Activated CD4-positive, alpha-beta T cell treated with anti-CD3 and anti-CD28 coated beads, Interleukin-2, amount 10 ng/mL, durations not matched to agents 7 days and 5 days (primary cell): ENCODE data around the gene RNF39. TPM values are rescaled to one million over a fixed set of nuclear protein-coding genes. Genes with fewer than 3 reads are reported as not detected.
A peak's percentile ranks its signal among the peaks of the same experiment; 100 is the strongest.

Experiments
- CTCF ChIA-PET: fragments of 350-600 bp; sonication (Branson Sonifier 250); formaldehyde crosslinking; loops from one replicate; lab custom pipeline; 2021; ENCODE audit warnings: antibody characterized with exemption; lab: Charles Lee
- POLR2A ChIA-PET: fragments of 350-600 bp; sonication (Branson Sonifier 250); formaldehyde crosslinking; loops from one replicate; lab custom pipeline; 2021; ENCODE audit warnings: antibody characterized with exemption; lab: Charles Lee
- DNase-seq: peaks from one replicate; pipeline ENCODE4 v3.0.0-alpha.2; 2020
- H3K27ac Mint-ChIP-seq: one replicate; pipeline ENCODE4 v1.8.0; 2021; ENCODE audit warnings: mild to moderate bottlenecking, moderate library complexity, mixed read lengths
- H3K27me3 Mint-ChIP-seq: one replicate; pipeline ENCODE4 v1.8.0; 2021; ENCODE audit warnings: mixed read lengths
- H3K36me3 Mint-ChIP-seq: one replicate; pipeline ENCODE4 v1.8.0; 2021; ENCODE audit warnings: low read depth, mixed read lengths
- H3K4me1 Mint-ChIP-seq: one replicate; pipeline ENCODE4 v1.8.0; 2021; ENCODE audit warnings: mixed read lengths
- H3K4me3 Mint-ChIP-seq: one replicate; pipeline ENCODE4 v1.8.0; 2021; ENCODE audit warnings: mild to moderate bottlenecking, moderate library complexity, mixed read lengths
- H3K9me3 Mint-ChIP-seq: one replicate; pipeline ENCODE4 v1.8.0; 2021; ENCODE audit warnings: mixed read lengths
- total RNA-seq, 2 experiments: library from RNA; stranded (reverse); gene quantifications; one replicate each; pipeline ENCODE4 v1.2.3, GENCODE V29; 2021

The RNF39 gene
- total RNA-seq, 2 experiments from 2014 or later: not detected

GRCh38 chr6:30091577-30092381, 16.2 kb upstream of the RNF39 start:
- POLR2A ChIA-PET: no interaction called here
- Mint-ChIP-seq H3K36me3 (no peaks in the 10 kb centered on the region), H3K4me1 (no peaks in the 10 kb centered on the region), H3K27ac (no peak overlapping the region), H3K4me3 (no peak overlapping the region), H3K27me3 (peaks cover 73% of the 10 kb centered on the region), H3K9me3 (no peaks in the 10 kb centered on the region)
- CTCF ChIA-PET: interaction anchor here (0.6 to 1.3 kb wide), 2 partner anchors 12 to 365 kb away, joined by 3 to 5 read pairs; no protein-coding TSS in a partner anchor
- DNase-seq: no peak

DNA sequence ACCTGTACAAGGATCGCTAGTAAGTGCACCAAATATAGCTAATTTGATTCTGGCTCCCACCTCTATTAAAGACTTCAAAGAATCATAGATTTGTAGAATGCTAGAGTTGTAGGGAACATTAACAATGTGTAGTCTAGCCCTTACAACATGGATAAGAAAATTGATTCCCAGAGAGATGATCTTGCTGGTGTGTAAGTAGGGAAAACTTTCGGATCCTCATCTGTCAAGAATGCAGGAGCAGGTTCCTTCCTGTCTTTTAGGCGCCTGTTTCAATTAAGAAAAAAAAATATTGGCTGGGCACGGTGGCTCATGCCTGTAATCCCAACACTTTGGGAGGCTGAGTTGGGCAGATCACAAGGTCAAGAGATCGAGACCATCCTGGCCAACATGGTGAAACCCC, 12.3 kb upstream of the RNF39 start:
- H3K4me3 Mint-ChIP-seq: no peak overlapping the region
- H3K9me3 Mint-ChIP-seq: no peaks in the 10 kb centered on the region
- no peaks in the 10 kb centered on the region for H3K4me1 Mint-ChIP-seq
- no peak for DNase-seq
- POLR2A ChIA-PET: no interaction called here
- CTCF ChIA-PET: interaction anchor here (0.6 to 1.7 kb wide), 4 partner anchors 15 to 1386 kb away, joined by 3 to 6 read pairs (median 4); no protein-coding TSS in a partner anchor
- H3K27me3 Mint-ChIP-seq: peaks cover 56% of the 10 kb centered on the region
- no peak overlapping the region for H3K27ac Mint-ChIP-seq
- no peaks in the 10 kb centered on the region for H3K36me3 Mint-ChIP-seq

DNA sequence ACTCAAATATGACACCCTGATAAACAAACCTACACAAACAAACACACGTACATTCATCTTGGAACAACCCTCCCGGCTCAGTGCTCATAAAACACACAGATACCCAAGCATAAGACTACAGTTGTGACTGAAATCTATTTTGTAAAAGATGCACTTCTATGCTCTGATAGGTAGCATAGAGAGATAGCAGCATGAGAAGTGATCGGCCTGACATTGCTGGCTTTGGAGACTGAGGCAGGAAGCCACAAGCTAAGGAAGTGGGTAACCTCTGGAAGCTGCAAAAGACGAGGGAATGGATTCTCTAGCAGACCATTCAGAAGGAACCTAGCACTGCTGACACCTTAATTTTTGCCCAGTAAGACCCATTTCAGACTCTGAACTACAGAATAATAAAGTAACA, 1.6 kb upstream of the RNF39 start:
- Mint-ChIP-seq H3K4me3 (no peak overlapping the region), H3K27ac (no peak overlapping the region), H3K27me3 (peaks cover 72% of the 10 kb centered on the region), H3K36me3 (peaks cover 6% of the 10 kb centered on the region), H3K4me1 (peaks cover 39% of the 10 kb centered on the region), H3K9me3 (no peaks in the 10 kb centered on the region)
- CTCF ChIA-PET: interaction anchor here (1.4 to 2.8 kb wide), 3 partner anchors 20 to 32 kb away, joined by 3 to 8 read pairs (median 3); no protein-coding TSS in a partner anchor
- peak; percentile 22 for DNase-seq
- POLR2A ChIA-PET: no interaction called here

GRCh38 chr6:30075790-30076732, 492 bp upstream of the RNF39 start:
- ChIA-PET CTCF (interaction anchor here (0.5 to 2.8 kb wide), 5 partner anchors 10 to 1324 kb away, joined by 3 to 8 read pairs (median 4); partner anchors contain the start of gene PPP1R11), POLR2A (no interaction called here)
- Mint-ChIP-seq H3K27ac (peak overlapping the region; percentile 15), H3K36me3 (peaks cover 11% of the 10 kb centered on the region), H3K4me3 (no peak overlapping the region), H3K4me1 (peaks cover 43% of the 10 kb centered on the region), H3K9me3 (no peaks in the 10 kb centered on the region), H3K27me3 (peaks cover 77% of the 10 kb centered on the region)
- DNase-seq: no peak

- Mint-ChIP-seq H3K27me3 (peaks cover 76% of the 10 kb centered on the region), H3K4me1 (peaks cover 53% of the 10 kb centered on the region), H3K9me3 (no peaks in the 10 kb centered on the region), H3K4me3 (peak overlapping the region; percentile 18), H3K36me3 (peaks cover 25% of the 10 kb centered on the region), H3K27ac (no peak overlapping the region)
- DNase-seq: no peak
- POLR2A ChIA-PET: no interaction called here
- CTCF ChIA-PET: interaction anchor here (0.9 to 1.7 kb wide), 2 partner anchors 20 to 29 kb away, joined by 3 to 5 read pairs; no protein-coding TSS in a partner anchor
Observed at GRCh38 chr6:30074331-30075093, 1.1 kb downstream of the RNF39 start.

- no peak overlapping the region for H3K4me3 Mint-ChIP-seq
- no peak for DNase-seq
- H3K27me3 Mint-ChIP-seq: peaks cover 67% of the 10 kb centered on the region
Observed at GRCh38 chr6:30073489-30074235, 1.9 kb downstream of the RNF39 start.

GRCh38 chr6:30071858-30072257, 3.7 kb downstream of the RNF39 start:
- peaks cover 54% of the 10 kb centered on the region for H3K4me1 Mint-ChIP-seq
- POLR2A ChIA-PET: no interaction called here

More at GRCh38 chr6:30073489-30074235, 1.9 kb downstream of the RNF39 start:
- POLR2A ChIA-PET: no interaction called here
- peaks cover 28% of the 10 kb centered on the region for H3K36me3 Mint-ChIP-seq
- peaks cover 55% of the 10 kb centered on the region for H3K4me1 Mint-ChIP-seq
- H3K27ac Mint-ChIP-seq: no peak overlapping the region
- CTCF ChIA-PET: interaction anchor here (1.7 kb wide), 1 partner anchor 21 kb away, joined by 5 read pairs; no protein-coding TSS in a partner anchor
- no peaks in the 10 kb centered on the region for H3K9me3 Mint-ChIP-seq

GRCh38 chr6:30071081-30071818, 4.3 kb downstream of the RNF39 start:
- H3K27me3 Mint-ChIP-seq: peaks cover 49% of the 10 kb centered on the region
- POLR2A ChIA-PET: interaction anchor here (0.7 kb wide), 1 partner anchor 9 kb away, joined by 3 read pairs; no protein-coding TSS in a partner anchor

More at GRCh38 chr6:30071858-30072257, 3.7 kb downstream of the RNF39 start:
- Mint-ChIP-seq H3K9me3 (no peaks in the 10 kb centered on the region), H3K36me3 (peaks cover 42% of the 10 kb centered on the region), H3K4me3 (no peak overlapping the region), H3K27me3 (peaks cover 55% of the 10 kb centered on the region), H3K27ac (no peak overlapping the region)
- DNase-seq: no peak
- CTCF ChIA-PET: no interaction called here

GRCh38 chr6:30067460-30068139, 8.0 kb downstream of the RNF39 start:
- Mint-ChIP-seq H3K4me1 (peaks cover 52% of the 10 kb centered on the region), H3K9me3 (no peaks in the 10 kb centered on the region), H3K36me3 (peaks cover 62% of the 10 kb centered on the region), H3K27me3 (peaks cover 16% of the 10 kb centered on the region), H3K4me3 (peak overlapping the region; percentile 93), H3K27ac (peak overlapping the region; percentile 96)
- POLR2A ChIA-PET: no interaction called here
- DNase-seq: no peak
- CTCF ChIA-PET: interaction anchor here (1.0 kb wide), 1 partner anchor 63 kb away, joined by 3 read pairs; no protein-coding TSS in a partner anchor

More at GRCh38 chr6:30071081-30071818, 4.3 kb downstream of the RNF39 start:
- DNase-seq: no peak
- Mint-ChIP-seq H3K9me3 (no peaks in the 10 kb centered on the region), H3K4me3 (no peak overlapping the region), H3K27ac (no peak overlapping the region), H3K36me3 (peaks cover 42% of the 10 kb centered on the region), H3K4me1 (peaks cover 49% of the 10 kb centered on the region)
- CTCF ChIA-PET: interaction anchor here (1.2 to 1.5 kb wide), 2 partner anchors 10 to 32 kb away, joined by 4 to 5 read pairs; partner anchors contain the start of gene POLR1H
